ENCODE results near the gene RNF180.

DNA sequence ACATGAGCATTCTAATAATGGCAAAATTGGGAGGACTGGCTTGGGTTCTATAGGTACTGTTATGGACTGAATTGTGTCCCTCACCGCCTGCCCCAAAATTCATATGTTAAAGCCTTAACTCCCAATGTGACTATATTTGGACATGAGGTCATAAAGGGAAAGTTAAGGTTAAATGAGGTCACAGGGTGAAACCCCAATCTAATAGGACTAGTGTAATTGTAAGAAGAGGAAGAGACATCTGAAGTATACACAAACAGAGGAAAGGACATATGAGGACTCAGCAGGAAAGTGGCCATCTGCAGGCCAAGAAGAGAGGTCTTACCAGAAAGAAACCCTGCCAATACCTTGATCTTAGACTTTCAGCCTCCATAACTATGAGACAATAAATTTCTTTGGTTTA, 23.1 kb downstream of the RNF180 start:
- TF ChIP-seq, protein P1, sequence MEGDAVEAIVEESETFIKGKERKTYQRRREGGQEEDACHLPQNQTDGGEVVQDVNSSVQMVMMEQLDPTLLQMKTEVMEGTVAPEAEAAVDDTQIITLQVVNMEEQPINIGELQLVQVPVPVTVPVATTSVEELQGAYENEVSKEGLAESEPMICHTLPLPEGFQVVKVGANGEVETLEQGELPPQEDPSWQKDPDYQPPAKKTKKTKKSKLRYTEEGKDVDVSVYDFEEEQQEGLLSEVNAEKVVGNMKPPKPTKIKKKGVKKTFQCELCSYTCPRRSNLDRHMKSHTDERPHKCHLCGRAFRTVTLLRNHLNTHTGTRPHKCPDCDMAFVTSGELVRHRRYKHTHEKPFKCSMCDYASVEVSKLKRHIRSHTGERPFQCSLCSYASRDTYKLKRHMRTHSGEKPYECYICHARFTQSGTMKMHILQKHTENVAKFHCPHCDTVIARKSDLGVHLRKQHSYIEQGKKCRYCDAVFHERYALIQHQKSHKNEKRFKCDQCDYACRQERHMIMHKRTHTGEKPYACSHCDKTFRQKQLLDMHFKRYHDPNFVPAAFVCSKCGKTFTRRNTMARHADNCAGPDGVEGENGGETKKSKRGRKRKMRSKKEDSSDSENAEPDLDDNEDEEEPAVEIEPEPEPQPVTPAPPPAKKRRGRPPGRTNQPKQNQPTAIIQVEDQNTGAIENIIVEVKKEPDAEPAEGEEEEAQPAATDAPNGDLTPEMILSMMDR (conservative IDR thresholded peaks at IDR 0.05; ENCODE audit: low read length): no peak
- no peak for TF ChIP-seq EZH2phosphoT487 (IDR thresholded peaks at IDR 0.05; ENCODE audit: borderline replicate concordance)

Data from Loucy (cell line).